22Rv1 (cell line): ENCODE data around the gene ZNF516.

Experiments used
- ZFX ChIP-seq: fragments of 450-650 bp; IDR thresholded peaks from 2 replicates; pipeline ENCODE4 v1.6.1; 2017; ENCODE audit warnings: antibody characterized with exemption, borderline replicate concordance
- TF ChIP-seq, protein P1 (sequence below): fragments of 450-650 bp; IDR thresholded peaks from 2 replicates; pipeline ENCODE4 v1.5.1; 2017; ENCODE audit warnings: mild to moderate bottlenecking

DNA sequence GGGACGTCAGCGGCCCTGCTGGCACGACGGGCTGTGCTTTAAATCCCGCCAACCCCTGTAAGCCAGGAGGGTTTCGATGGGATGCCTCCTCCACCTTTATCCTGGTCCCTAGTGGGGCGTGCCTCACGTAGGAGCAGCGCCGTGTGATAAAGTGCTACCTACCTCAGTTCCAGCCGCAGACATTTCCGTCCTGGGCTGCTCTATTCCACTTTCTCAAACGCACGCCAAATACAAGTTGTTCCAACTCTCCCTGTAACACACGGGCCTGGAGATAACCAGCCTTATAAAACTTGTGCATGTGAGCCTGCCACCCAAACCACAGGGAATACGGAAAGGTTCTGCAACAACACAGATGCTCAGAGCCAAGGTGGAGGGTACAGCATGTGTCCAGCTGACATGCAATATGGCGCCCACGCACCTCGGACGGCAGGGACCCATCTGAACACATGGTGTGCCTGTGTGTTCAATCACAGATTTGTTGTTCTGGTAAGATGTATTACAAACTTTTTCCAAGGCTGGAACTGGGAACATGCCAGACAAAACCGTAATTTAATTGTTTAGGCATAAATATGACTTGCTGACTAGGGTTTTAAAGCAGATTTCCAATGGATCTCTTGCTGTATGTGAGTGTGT, 47.7 kb downstream of the ZNF516 start:
- TF ChIP-seq, protein P1, sequence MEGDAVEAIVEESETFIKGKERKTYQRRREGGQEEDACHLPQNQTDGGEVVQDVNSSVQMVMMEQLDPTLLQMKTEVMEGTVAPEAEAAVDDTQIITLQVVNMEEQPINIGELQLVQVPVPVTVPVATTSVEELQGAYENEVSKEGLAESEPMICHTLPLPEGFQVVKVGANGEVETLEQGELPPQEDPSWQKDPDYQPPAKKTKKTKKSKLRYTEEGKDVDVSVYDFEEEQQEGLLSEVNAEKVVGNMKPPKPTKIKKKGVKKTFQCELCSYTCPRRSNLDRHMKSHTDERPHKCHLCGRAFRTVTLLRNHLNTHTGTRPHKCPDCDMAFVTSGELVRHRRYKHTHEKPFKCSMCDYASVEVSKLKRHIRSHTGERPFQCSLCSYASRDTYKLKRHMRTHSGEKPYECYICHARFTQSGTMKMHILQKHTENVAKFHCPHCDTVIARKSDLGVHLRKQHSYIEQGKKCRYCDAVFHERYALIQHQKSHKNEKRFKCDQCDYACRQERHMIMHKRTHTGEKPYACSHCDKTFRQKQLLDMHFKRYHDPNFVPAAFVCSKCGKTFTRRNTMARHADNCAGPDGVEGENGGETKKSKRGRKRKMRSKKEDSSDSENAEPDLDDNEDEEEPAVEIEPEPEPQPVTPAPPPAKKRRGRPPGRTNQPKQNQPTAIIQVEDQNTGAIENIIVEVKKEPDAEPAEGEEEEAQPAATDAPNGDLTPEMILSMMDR: no peak
- TF ChIP-seq ZFX: no peak
